HG02798 (cell line): ENCODE measurements around the gene EEF1AKMT2.
A peak's percentile ranks its signal among the peaks of the same experiment; 100 is the strongest.

ENCODE experiments used
- ATAC-seq: cut with Tn5 transposase; IDR thresholded peaks from one replicate; pipeline ENCODE4 v1.9.1; 2021; ENCODE audit warnings: mild to moderate bottlenecking; ENCODE audit not compliant: unreplicated experiment, poor library complexity

EEF1AKMT2 gene

GRCh38 chr10:124724279-124725027 is 67.2 kb downstream of the EEF1AKMT2 start:
- ATAC-seq, result no peak

DNA sequence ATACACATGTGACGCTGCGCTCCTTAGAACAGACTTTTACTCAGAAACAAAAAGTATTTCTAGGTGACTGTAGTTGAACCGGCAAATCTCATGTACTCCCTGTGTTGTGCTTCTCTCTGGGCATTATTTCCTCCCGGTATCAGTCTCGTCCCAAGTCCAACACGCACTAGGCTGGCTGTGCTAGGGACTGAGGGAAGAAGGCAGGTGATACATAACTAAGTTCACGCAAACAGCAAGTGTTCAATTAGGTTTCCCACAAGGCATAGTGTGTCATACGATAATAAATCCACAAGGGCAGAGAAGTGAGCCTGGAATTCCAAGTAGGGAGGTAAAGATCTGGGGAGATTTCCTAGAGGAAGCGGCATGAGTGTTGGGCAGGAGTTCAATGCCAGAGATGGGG is 67.9 kb downstream of the EEF1AKMT2 start:
- no peak for ATAC-seq

DNA sequence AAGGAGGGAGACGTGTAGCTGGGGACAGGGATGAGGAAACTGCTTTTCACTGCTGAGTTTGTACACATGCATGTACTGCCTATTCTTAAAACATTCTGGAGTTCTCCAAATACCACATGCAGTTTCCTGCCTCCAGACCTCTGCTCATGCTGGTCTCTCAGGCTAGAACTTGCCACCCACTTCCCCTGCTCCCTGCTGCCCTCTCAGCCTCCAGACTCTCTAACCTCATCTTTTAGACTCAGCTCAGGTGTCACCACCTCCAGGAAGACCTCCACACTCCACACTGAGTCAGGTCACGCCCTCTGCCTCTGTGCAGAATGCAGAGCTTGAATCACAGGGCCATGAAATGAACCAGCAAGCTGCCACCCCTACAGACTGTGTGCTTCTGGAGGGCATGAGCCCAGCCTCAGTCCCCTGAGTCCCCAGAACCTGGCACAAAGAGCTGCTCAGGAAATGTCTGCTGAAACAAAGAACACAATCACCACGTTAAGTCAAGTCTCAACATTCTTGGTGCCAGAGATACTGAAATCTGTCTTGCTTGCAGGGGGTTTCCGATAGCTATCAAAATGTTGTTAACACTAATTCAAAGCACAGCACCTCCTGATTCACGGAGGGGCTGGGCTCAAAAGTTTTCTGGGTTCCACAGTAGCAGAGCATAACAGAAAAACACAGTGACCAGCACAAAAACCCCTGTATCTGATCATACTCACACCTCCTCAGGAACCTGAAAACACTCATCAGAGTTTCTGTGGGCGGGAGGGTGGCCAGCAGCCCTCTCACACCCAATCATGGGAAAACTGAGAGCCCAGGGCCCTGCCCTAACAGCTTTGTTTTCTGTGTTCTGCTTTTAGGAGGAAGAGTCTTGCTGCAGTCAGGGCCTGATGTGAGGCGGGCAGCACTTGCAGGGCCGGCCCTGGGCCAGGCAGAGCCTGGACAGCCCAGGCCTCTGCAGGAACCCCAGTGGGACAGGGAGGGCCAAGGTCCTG is 68.6 kb downstream of the EEF1AKMT2 start:
- ATAC-seq, result peak; percentile 79

DNA sequence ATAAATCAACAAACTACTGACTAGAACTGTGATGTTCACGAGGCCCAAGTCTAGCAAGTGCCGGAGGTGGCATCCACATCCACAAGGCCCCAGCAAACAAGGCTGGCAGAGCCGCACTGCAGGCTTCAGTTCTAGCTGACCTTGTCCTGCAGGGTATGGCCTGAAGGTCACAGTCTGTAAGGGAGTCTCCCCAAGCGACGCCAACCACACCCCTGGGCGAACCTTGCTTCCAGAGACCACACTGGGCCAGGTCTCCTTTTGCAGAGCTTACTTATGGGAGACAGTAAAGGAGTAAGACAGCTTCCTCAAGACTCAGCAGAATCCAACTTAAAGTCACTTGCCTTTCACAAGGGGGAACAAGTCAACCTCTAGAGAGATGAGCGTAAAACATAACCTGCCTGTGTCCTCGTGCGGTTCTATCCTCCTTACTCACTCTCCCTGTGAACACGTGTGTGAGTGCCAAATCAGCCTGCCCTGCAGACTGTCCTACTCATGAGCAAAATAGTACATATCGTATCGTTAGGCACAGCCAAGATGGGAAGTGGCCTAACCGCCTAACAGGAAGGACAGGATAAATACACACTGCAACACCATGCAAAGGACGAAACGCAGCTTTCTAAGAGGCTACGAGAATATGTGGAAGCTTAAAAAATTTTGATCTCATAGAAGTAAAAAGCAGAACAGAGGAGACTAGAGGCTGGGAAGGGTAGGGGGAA is 70.2 kb downstream of the EEF1AKMT2 start:
- ATAC-seq, result no peak

GRCh38 chr10:124719213-124719851 is 72.4 kb downstream of the EEF1AKMT2 start:
- peak; percentile 40 for ATAC-seq

GRCh38 chr10:124717911-124718741 is 73.6 kb downstream of the EEF1AKMT2 start:
- ATAC-seq, result peak; percentile 56

GRCh38 chr10:124717041-124717757 is 74.5 kb downstream of the EEF1AKMT2 start:
- ATAC-seq, result no peak

- ATAC-seq, result no peak
These were observed 75.3 kb downstream of the EEF1AKMT2 start for GRCh38 chr10:124716369-124716768.

DNA sequence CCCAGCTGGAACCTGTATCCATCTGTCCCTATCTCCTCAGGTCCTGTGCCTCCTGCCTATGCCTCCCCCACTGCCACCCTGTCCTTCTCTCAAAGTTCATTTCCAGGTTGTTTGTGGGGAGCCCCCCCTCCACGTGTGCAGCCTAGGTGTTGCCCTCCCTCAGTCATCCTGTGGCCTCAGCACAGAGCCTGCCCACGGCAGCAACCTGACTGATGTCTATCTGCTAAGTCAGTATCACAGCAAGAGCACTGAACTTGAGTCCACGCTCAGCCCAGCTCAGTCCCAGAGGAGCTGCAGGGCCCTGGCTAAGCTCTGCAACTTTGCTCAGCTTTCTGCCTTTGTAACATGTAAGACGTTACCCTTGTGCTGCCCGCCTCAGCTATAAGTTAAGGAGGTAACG is 76.2 kb downstream of the EEF1AKMT2 start:
- no peak for ATAC-seq

GRCh38 chr10:124713679-124714255 is 77.9 kb downstream of the EEF1AKMT2 start:
- ATAC-seq, result no peak

GRCh38 chr10:124712704-124713407 is 78.8 kb downstream of the EEF1AKMT2 start:
- ATAC-seq, result no peak

DNA sequence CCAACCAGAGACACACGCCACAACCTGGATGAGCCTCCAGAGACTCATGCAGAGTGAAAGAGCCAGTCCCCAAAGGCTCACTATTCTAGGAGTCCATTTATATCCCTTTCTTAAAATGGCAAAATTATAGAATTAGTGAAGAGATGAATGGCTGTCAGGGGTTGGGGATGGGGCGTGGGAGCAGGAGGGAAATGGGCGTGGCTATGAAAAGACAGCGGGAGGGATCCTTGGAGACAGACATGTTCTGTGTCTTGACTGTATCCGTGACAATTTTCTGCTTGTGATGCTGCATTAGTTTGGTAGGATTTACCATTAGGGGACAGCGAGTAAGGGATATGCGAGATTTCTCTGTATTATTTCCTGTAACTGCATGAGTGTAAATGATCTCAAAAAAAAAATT is 80.5 kb downstream of the EEF1AKMT2 start:
- no peak for ATAC-seq

DNA sequence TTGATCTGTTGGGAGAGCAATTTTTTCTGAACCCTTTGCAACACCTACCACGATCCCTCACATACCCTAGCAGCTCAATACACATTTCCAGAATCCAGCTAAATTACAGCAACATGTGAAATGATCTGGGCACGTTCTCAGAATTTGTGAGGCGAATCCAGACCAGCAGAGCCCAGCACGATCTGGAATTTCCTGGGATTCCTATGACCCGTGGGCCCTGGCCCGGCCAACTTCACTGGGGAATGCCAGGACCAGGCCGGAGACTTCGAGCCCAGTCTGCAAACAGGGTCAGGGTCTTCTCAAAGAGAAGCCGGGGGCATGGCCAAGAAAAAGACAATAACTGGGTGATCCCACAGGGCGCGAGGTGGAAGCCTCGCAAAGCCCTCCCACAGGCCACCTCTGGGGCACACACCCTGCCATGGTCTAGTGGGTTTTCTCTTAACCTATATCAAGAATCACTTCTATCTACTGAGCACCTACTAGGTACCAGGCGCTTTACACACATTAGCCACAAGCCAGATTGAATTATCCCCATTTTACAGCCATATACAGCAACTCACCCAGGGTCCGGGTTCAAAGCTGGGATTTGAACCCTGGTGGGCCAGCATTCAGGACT is 81.3 kb downstream of the EEF1AKMT2 start:
- no peak for ATAC-seq

- ATAC-seq, result no peak
These were observed 81.8 kb downstream of the EEF1AKMT2 start for GRCh38 chr10:124709861-124710260.

GRCh38 chr10:124708922-124709520 is 82.7 kb downstream of the EEF1AKMT2 start:
- ATAC-seq, result no peak

DNA sequence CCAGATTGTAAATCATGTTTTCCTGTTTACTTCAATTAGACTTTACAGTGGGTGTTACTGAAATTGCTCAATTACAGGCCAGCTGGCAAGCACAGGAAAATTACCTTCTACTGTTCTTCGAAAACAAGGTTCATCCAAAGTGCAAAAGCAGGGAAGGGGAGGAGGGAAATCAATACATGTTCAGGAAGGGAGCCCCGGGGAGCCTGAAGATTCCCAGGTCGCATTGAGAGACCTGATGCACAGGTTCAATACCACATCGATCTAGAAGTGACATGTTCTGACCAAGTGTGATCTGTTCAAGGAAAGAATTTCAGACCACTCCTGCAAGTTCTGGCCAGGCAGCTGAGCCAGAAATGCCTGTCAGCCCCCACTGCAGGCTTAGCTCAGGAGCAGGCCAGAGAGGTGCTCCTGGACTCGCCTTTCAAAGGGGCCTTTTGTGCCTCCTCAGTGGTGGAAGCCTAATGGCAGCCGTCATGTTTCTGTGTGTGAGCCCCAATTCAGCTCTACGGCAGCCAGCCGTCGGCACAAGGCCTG is 83.4 kb downstream of the EEF1AKMT2 start:
- no peak for ATAC-seq
